ENCODE measurements around the gene TMEM126B.

The TMEM126B gene

DNA sequence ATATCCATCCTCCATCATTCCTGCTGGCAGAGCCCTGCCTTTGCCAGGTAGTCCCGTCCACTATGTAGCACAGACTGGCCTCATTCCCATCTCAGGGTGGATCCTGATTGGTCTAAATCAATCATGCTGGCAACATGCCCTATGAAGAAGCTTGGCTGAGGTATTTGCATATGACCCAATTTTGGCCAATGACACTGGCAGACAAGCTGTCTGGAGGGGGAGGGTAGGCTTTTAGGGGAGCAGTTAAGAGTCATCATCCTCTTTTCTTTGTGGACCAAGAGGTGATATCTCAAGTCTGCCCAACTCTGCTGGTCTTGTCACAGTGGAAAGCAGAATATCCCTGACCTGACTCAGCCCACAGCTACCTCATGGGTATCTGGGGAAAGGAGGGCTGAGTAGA is 52.5 kb downstream of the TMEM126B start:
- in situ Hi-C loops (cut with MboI; ENCODE audit: low sequenced_read_pairs): no loop called here

DNA sequence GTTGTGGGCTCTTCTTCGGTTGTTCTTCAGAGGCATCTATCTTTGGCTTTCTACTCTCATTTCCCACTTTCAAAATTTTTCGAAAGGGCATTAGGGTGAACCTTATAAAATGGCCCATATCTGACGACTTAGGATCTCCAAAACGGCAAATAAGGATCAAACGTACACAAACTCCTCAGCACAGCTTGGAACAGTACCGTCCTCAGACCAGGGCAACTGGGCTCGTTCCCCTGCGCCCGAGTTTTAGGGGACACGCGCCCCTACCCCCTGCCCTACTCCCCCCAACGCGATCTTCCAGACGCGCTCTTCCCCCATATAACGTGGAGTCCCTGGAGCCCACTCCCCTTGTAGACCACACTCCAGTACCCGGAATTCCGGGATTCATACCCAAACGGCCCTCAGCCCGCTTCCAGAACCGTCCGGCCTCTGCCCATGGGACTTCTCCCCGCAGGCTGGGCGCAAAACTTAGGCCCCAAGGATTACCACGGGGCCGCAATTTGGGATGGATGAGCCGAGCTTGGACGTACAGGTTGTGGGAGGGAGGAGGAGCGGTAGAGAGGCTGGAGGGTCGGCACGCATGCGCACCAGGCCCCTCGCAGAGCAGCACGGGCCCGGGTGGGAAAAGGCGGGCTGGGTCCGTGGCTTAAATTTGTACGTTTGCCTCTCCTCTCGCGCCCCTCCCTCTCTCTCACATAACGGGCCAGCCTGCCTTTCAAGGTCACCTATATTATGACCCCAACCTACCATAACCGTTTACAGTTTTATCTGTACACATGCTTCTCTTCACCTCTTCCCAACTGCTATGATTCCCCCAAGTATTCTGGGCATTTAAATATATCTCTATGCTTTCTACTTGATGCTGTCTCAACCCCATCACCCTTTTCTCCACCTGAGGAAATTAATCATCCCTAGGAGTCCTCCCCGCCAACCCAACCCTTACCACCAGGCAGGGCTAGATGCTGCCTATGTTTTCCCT is 54.2 kb downstream of the TMEM126B start:
- in situ Hi-C loops (cut with MboI; ENCODE audit: low sequenced_read_pairs): no loop called here

- in situ Hi-C loops (cut with MboI; ENCODE audit: low sequenced_read_pairs): no loop called here
These were observed 56.9 kb downstream of the TMEM126B start for GRCh38 chr11:85685125-85685819.

DNA sequence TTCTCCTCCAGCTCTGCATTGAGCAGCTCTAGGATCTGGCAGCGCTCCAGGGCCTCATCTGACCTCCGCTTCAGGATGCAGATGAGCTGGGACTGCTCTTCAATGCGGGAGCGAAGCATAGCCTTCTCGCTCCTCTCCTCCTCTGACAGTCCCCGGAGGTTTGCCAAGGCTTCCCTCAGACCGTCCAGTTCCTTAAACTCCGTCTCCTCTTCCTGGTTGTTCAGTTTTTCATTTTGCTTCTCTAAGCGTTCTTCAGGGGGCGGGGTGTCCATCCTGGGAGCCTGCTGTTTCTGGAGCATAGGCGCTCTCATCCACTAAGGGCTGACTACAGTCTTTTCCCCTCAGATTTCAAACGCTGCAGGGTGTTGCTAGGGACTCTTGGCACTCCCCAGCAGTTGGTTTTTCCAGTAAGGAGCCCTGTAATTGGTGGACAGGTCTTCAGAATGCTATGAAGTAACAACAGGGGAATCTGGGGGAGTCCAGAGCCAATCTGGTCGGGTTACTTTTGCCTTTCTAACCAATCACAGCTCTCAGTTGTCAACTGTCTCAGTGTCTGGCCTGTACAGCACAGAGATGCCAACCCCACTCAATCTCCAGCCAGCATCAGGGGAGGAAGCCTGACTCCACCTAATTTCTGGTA is 57.5 kb downstream of the TMEM126B start, which contains the start of gene CCDC89:
TSS of gene CCDC89 (minus strand) at position 376 of the 640 bp plus-strand sequence. CDS start at position 311, 65 bp downstream.
- in situ Hi-C loops (cut with MboI; ENCODE audit: low sequenced_read_pairs): no loop called here

All from HL-60/S4 (cell line).